HepG2 (cell line): ENCODE measurements around the gene HHATL. TPM values are rescaled to one million over a fixed set of nuclear protein-coding genes. Genes with fewer than 3 reads are reported as not detected.
A peak's percentile ranks its signal among the peaks of the same experiment; 100 is the strongest.

ENCODE experiments used
- ATAC-seq: fragments of 200-7000 bp; cut with Tn5 transposase; 3 replicates; pipeline ENCODE4 v1.9.1; 2020; ENCODE audit warnings: mild to moderate bottlenecking, moderate library complexity
- BruUV-seq: library from RNA; stranded (reverse); fragments of 400-500 nt; replicated peaks from 2 replicates; lab custom pipeline; 2021; lab: Mats Ljungman, UMichigan
- CTCF ChIA-PET: fragments of 300-600 bp; formaldehyde crosslinking; extraction: SDS; loops from one replicate; lab custom pipeline; 2021; ENCODE audit warnings: low total read pairs, inconsistent platforms, low intra/inter-chr PET ratio; lab: Yijun Ruan, JAX
- POLR2A ChIA-PET: fragments of 350-600 bp; sonication (Branson Sonifier 250); formaldehyde crosslinking; loops from one replicate; lab custom pipeline; 2020; ENCODE audit warnings: antibody characterized with exemption, inconsistent platforms; lab: Yijun Ruan, JAX
- DNase-seq: peaks from one replicate; pipeline ENCODE4 v3.0.0-alpha.2; 2015; ENCODE audit warnings: low spot score
- FAIRE-seq: peaks from 3 replicates; lab custom pipeline; 2011; peaks lifted over from hg19 to GRCh38; lab: Jason Lieb, UNC
- H2AFZ ChIP-seq: one replicate; pipeline ENCODE4 v1.6.1; 2011; ENCODE audit warnings: low read length, inconsistent platforms
- H3K27ac ChIP-seq: fragments of 300-600 bp; 3 replicates; pipeline ENCODE4 v1.8.0; 2011; ENCODE audit warnings: mixed run types, mild to moderate bottlenecking, mixed read lengths, low read length, inconsistent platforms; ENCODE audit not compliant: insufficient read depth; ENCODE audit errors: extremely low read length
- H3K27me3 ChIP-seq, 2 experiments: fragments of 200-600 bp in 1 of 2; 2 replicates in 1 of 2; 3 replicates in 1 of 2; pipeline versions ENCODE4 v1.6.0 to v1.8.0; 2011; ENCODE audit warnings: low read length in 2 of 2, mild to moderate bottlenecking in 2 of 2, moderate library complexity in 2 of 2, inconsistent platforms in 1 of 2; ENCODE audit not compliant: insufficient read depth in 2 of 2, control insufficient read depth in 1 of 2
- H3K36me3 ChIP-seq, 2 experiments: fragments of 200-600 bp in 1 of 2; replicated peaks in 1 of 2; 2 replicates in 1 of 2; 3 replicates in 1 of 2; pipeline versions ENCODE4 v1.5.1 to v1.8.0; 2011; ENCODE audit warnings: low read length in 2 of 2, inconsistent platforms in 1 of 2; ENCODE audit not compliant: insufficient read depth in 2 of 2, control insufficient read depth in 1 of 2
- H3K4me1 ChIP-seq: 2 replicates; pipeline ENCODE4 v1.5.1; 2012; ENCODE audit warnings: low read length, inconsistent platforms; ENCODE audit not compliant: insufficient read depth
- H3K4me2 ChIP-seq: 2 replicates; pipeline ENCODE4 v1.6.0; 2011; ENCODE audit warnings: low read depth, low read length, inconsistent platforms
- H3K4me3 ChIP-seq, 3 experiments: fragments of 200-600 bp in 1 of 3; sonication (generic), shearing (Covaris generic) in 1 of 3; replicated peaks in 1 of 3; 2 replicates each; pipeline ENCODE4 v1.5.1; 2011 to 2016; ENCODE audit warnings: low read length in 3 of 3, inconsistent platforms in 2 of 3, low read depth in 2 of 3, mild to moderate bottlenecking in 2 of 3, control low read depth in 1 of 3, mixed read lengths in 1 of 3; ENCODE audit not compliant: insufficient read depth in 1 of 3
- H3K79me2 ChIP-seq: one replicate; pipeline ENCODE4 v1.6.1; 2011; ENCODE audit warnings: low read length, inconsistent platforms; ENCODE audit not compliant: insufficient read depth
- H3K9ac ChIP-seq: 2 replicates; pipeline ENCODE4 v1.6.0; 2011; ENCODE audit warnings: mild to moderate bottlenecking, low read depth, low read length, inconsistent platforms; ENCODE audit not compliant: insufficient read depth
- H3K9me3 ChIP-seq: 2 replicates; pipeline ENCODE4 v1.5.1; 2012; ENCODE audit warnings: mild to moderate bottlenecking, low read length
- H4K20me1 ChIP-seq: 2 replicates; pipeline ENCODE4 v1.6.0; 2011; ENCODE audit warnings: inconsistent platforms, mild to moderate bottlenecking, low read length, moderate library complexity; ENCODE audit not compliant: insufficient read depth
- ARID5B ChIP-seq: IDR thresholded peaks from 2 replicates; pipeline ENCODE4 v1.4.0; 2020; ENCODE audit warnings: mild to moderate bottlenecking, missing genetic modification reagents
- CEBPB ChIP-seq: IDR thresholded peaks from 2 replicates; pipeline ENCODE4 v1.6.1; 2011; ENCODE audit warnings: low read depth, low read length, improper control_type of control experiment, borderline replicate concordance
- CEBPG ChIP-seq: IDR thresholded peaks from 2 replicates; pipeline ENCODE4 v1.6.1; 2016
- ESRRA ChIP-seq: sonication (generic); formaldehyde crosslinking; IDR thresholded peaks from 2 replicates; pipeline ENCODE4 v1.5.1; 2020; ENCODE audit warnings: mild to moderate bottlenecking, low read depth, missing genetic modification reagents
- ETV5 ChIP-seq: IDR thresholded peaks from 2 replicates; pipeline ENCODE4 v1.6.1; 2018; ENCODE audit warnings: missing biosample characterization, missing genetic modification reagents, inconsistent platforms, borderline replicate concordance
- FOXO4 ChIP-seq: sonication (generic); formaldehyde crosslinking; conservative IDR thresholded peaks from 2 replicates; pipeline ENCODE4 v1.8.1; 2023; ENCODE audit warnings: missing genetic modification reagents
- HHEX ChIP-seq: IDR thresholded peaks from 2 replicates; pipeline ENCODE4 v1.6.1; 2016; ENCODE audit warnings: control low read depth
- HNRNPH1 ChIP-seq: fragments of 200-400 bp; formaldehyde crosslinking; optimal IDR thresholded peaks from 2 replicates; pipeline ENCODE3; 2017; ENCODE audit warnings: mild to moderate bottlenecking, low read depth, low read length
- MAFK ChIP-seq, 2 experiments: IDR thresholded peaks in 1 of 2; conservative IDR thresholded peaks in 1 of 2; 2 replicates each; pipeline ENCODE4 v1.6.1; 2011; ENCODE audit warnings: improper control_type of control experiment in 2 of 2, low read length in 2 of 2
- MBD4 ChIP-seq: IDR thresholded peaks from 2 replicates; pipeline ENCODE4 v1.6.1; 2012; ENCODE audit warnings: low read length, inconsistent platforms, borderline replicate concordance
- MYC ChIP-seq: sonication (generic); formaldehyde crosslinking; IDR thresholded peaks from 2 replicates; pipeline ENCODE4 v1.9.0; 2021; ENCODE audit warnings: missing genetic modification reagents, borderline replicate concordance
- SAP130 ChIP-seq: IDR thresholded peaks from 2 replicates; pipeline ENCODE4 v1.6.1; 2016; ENCODE audit warnings: low read depth
- SNAPC5 ChIP-seq: sonication (generic); formaldehyde crosslinking; IDR thresholded peaks from 2 replicates; pipeline ENCODE4 v1.8.1; 2023; ENCODE audit warnings: mild to moderate bottlenecking, missing genetic modification reagents, borderline replicate concordance
- ZNF354B ChIP-seq: sonication (generic); formaldehyde crosslinking; IDR thresholded peaks from 2 replicates; pipeline ENCODE4 v1.8.0; 2022; ENCODE audit warnings: mild to moderate bottlenecking, missing genetic modification reagents
- ZNF589 ChIP-seq: sonication (generic); formaldehyde crosslinking; conservative IDR thresholded peaks from 2 replicates; pipeline ENCODE4 v1.8.0; 2022; ENCODE audit warnings: mild to moderate bottlenecking, moderate library complexity, missing genetic modification reagents
- ZNF605 ChIP-seq: sonication (generic); formaldehyde crosslinking; IDR thresholded peaks from 2 replicates; pipeline ENCODE4 v1.8.0; 2022; ENCODE audit warnings: mild to moderate bottlenecking, missing genetic modification reagents
- ZNF879 ChIP-seq: sonication (generic); formaldehyde crosslinking; IDR thresholded peaks from 2 replicates; pipeline ENCODE4 v1.8.1; 2023; ENCODE audit warnings: missing genetic modification reagents
- WGBS: methylation state at CpG from one replicate; pipeline ENCODE4 v1.1.6; 2017; ENCODE audit warnings: low lambda C conversion rate; 5-methylcytosine and 5-hydroxymethylcytosine counted together
- in situ Hi-C: cut with HindIII; loops from 2 replicates; pipeline ENCODE4 v1.10.0; 2017; ENCODE audit warnings: low pct_unique_long_range_greater_than_20kb; ENCODE audit not compliant: extremely low pct_ligation_motif_present
- intact Hi-C: fragments of 100-400 bp; cut with micrococcal nuclease; formaldehyde crosslinking; loops from one replicate; pipeline ENCODE4 v1.10.0; 2022; ENCODE audit not compliant: unreplicated experiment
- polyA plus RNA-seq, 8 experiments: library from polyadenylated mRNA; depleted of rRNA in 3 of 8; stranded (reverse) in 7 of 8; unstranded in 1 of 8; fragments of >200 nt; fragmentation: Illumina TruSeq in 4 of 8; extraction: Trizol in 4 of 8; gene quantifications; 2 replicates each; pipeline versions ENCODE4 v1.2.1 to v1.2.3, GENCODE V29; 2011 to 2016; ENCODE audit warnings: low read depth in 4 of 8, missing spikeins in 1 of 8, mixed read lengths in 1 of 8; ENCODE audit not compliant: insufficient read depth in 1 of 8
- total RNA-seq, 5 experiments: library from RNA; depleted of rRNA; stranded (reverse); fragments of >200 nt; fragmentation: Illumina TruSeq; extraction: Trizol; gene quantifications; 2 replicates each; pipeline ENCODE4 v1.2.3, GENCODE V29; 2016; ENCODE audit warnings: low read depth in 1 of 5

Gene HHATL
- total and polyA plus RNA-seq, 2 of the 13 experiments (the other 11 are each of a cell fraction or from before 2014, with no cell fraction given), result 0.26 TPM; not detected in 1

- TF ChIP-seq ARID5B (peak; percentile 46; the same call in 1 of the 2 replicates), SAP130 (peak; percentile 39), ZNF354B (CRISPR knock-in tag) (no peak), CEBPB (peak; percentile 62; the same call in 1 of the 2 replicates), MAFK (conservative IDR thresholded peaks at IDR 0.05 in 1 of 2, IDR thresholded peaks at IDR 0.05 in 1 of 2; ENCODE audit: low read length in 2 of 2) (peak; percentile 17 to 33; a peak in 1 of 4 replicates), CEBPG (CRISPR knock-in tag) (peak; percentile 68)
These were observed 18.6 kb downstream of the HHATL start (continued) for GRCh38 chr3:42683875-42684598.

- Histone ChIP-seq H3K27me3 (peaks cover 3 to 37% of the 10 kb centered on the region in 2 experiments; a peak in 4 of 5 replicates), H3K4me2 (no peak overlapping the region), H3K4me3 (no peak overlapping the region), H2AFZ (no peak overlapping the region), H3K79me2 (no peaks in the 10 kb centered on the region), H3K9me3 (no peaks in the 10 kb centered on the region), H3K27ac (no peak overlapping the region), H3K9ac (no peak overlapping the region), H3K4me1 (peaks cover 5% of the 10 kb centered on the region; the same call in 1 of the 2 replicates), H3K36me3 (no peaks in the 10 kb centered on the region), H4K20me1 (no peaks in the 10 kb centered on the region)
- in situ Hi-C loops (no loop called here), intact Hi-C loops (no loop called here)
- BruUV-seq, result no TSS peak
- FAIRE-seq (no peak), ATAC-seq (no peak), DNase-seq (no peak)
- ChIA-PET POLR2A (no interaction called here), CTCF (no interaction called here)
- 31% methylated on average over 12 of the region's 12 CpGs for WGBS
- no peak for TF ChIP-seq ESRRA (CRISPR knock-in tag)
- no peak for TF ChIP-seq MBD4
- TF ChIP-seq ZNF605, result no peak
- TF ChIP-seq FOXO4 (CRISPR knock-in tag), result no peak
- TF ChIP-seq ZNF879 (CRISPR knock-in tag), result no peak
- TF ChIP-seq MYC (CRISPR knock-in tag), result no peak
- TF ChIP-seq ETV5 (CRISPR knock-in tag), result no peak
- no peak for TF ChIP-seq SNAPC5 (CRISPR knock-in tag)
- no peak for TF ChIP-seq ZNF589
- TF ChIP-seq HNRNPH1, result no peak
- no peak for TF ChIP-seq HHEX (CRISPR knock-in tag)
These were observed 20.1 kb downstream of the HHATL start for GRCh38 chr3:42682301-42683070.
